ENCODE data around the gene ARHGAP15.

Gene ARHGAP15

GRCh38 chr2:143640826-143641225, 511.6 kb downstream of the ARHGAP15 start:
- no peak for DNase-seq (ENCODE audit: low read depth)
- no peak overlapping the region for H3K4me3 ChIP-seq (ENCODE audit: low read depth, low read length)
- no peak for TF ChIP-seq CTCF (IDR thresholded peaks at IDR 0.05; ENCODE audit: insufficient read depth, low read depth, low read length, missing control alignments)

GRCh38 chr2:143645921-143646645, 516.9 kb downstream of the ARHGAP15 start:
- no peak overlapping the region for H3K4me3 ChIP-seq (ENCODE audit: low read depth, low read length)
- TF ChIP-seq CTCF (IDR thresholded peaks at IDR 0.05; ENCODE audit: insufficient read depth, low read depth, low read length, missing control alignments): no peak
- DNase-seq (ENCODE audit: low read depth): no peak

- no peak for TF ChIP-seq CTCF (IDR thresholded peaks at IDR 0.05; ENCODE audit: insufficient read depth, low read depth, low read length, missing control alignments)
- H3K4me3 ChIP-seq (ENCODE audit: low read depth, low read length): no peak overlapping the region
- no peak for DNase-seq (ENCODE audit: low read depth)
Observed at GRCh38 chr2:143649226-143649740, 520.1 kb downstream of the ARHGAP15 start.

GRCh38 chr2:143652692-143653091, 523.5 kb downstream of the ARHGAP15 start:
- H3K4me3 ChIP-seq (ENCODE audit: low read depth, low read length): no peak overlapping the region
- DNase-seq (ENCODE audit: low read depth): no peak
- TF ChIP-seq CTCF (IDR thresholded peaks at IDR 0.05; ENCODE audit: insufficient read depth, low read depth, low read length, missing control alignments): no peak

GRCh38 chr2:143668234-143668633, 539.0 kb downstream of the ARHGAP15 start:
- TF ChIP-seq CTCF (IDR thresholded peaks at IDR 0.05; ENCODE audit: insufficient read depth, low read depth, low read length, missing control alignments): no peak
- no peak for DNase-seq (ENCODE audit: low read depth)

GRCh38 chr2:143674051-143674450, 544.8 kb downstream of the ARHGAP15 start:
- no peak for TF ChIP-seq CTCF (IDR thresholded peaks at IDR 0.05; ENCODE audit: insufficient read depth, low read depth, low read length, missing control alignments)

More at GRCh38 chr2:143668234-143668633, 539.0 kb downstream of the ARHGAP15 start:
- H3K4me3 ChIP-seq (ENCODE audit: low read depth, low read length): no peak overlapping the region

GRCh38 chr2:143675021-143675420, 545.8 kb downstream of the ARHGAP15 start:
- TF ChIP-seq CTCF (IDR thresholded peaks at IDR 0.05; ENCODE audit: insufficient read depth, low read depth, low read length, missing control alignments): no peak
- H3K4me3 ChIP-seq (ENCODE audit: low read depth, low read length): no peak overlapping the region
- DNase-seq (ENCODE audit: low read depth): no peak

More at GRCh38 chr2:143674051-143674450, 544.8 kb downstream of the ARHGAP15 start:
- no peak overlapping the region for H3K4me3 ChIP-seq (ENCODE audit: low read depth, low read length)
- DNase-seq (ENCODE audit: low read depth): no peak
